K562 (cell line): ENCODE results near the gene CEBPA. TPM values are rescaled to one million over a fixed set of nuclear protein-coding genes. Genes with fewer than 3 reads are reported as not detected.
A peak's percentile ranks its signal among the peaks of the same experiment; 100 is the strongest.

ENCODE experiments used
- ATAC-seq: fragments of 200-7000 bp; cut with Tn5 transposase; 3 replicates; pipeline ENCODE4 v1.9.1; 2020; ENCODE audit warnings: moderate library complexity
- BruUV-seq: library from RNA; stranded (reverse); fragments of 400-500 nt; replicated peaks from 2 replicates; lab custom pipeline; 2021; lab: Mats Ljungman, UMichigan
- CTCF ChIA-PET: fragments of 300-600 bp; formaldehyde crosslinking; extraction: SDS; loops from one replicate; lab custom pipeline; 2021; ENCODE audit warnings: low intra/inter-chr PET ratio; lab: Yijun Ruan, JAX
- POLR2A ChIA-PET: fragments of 300-600, 350-650 bp; sonication (Branson Sonifier 250); formaldehyde crosslinking; extraction: SDS; loops from one replicate; lab custom pipeline; 2021; ENCODE audit warnings: antibody characterized with exemption, inconsistent platforms; lab: Yijun Ruan, JAX
- DNase-seq, 4 experiments: peaks; one replicate each; pipeline versions ENCODE4 v3.0.0 to v3.0.0-alpha.2; 2011 to 2018; ENCODE audit warnings: low spot score in 3 of 4, mixed read lengths in 3 of 4; ENCODE audit errors: extremely low read depth in 1 of 4
- FAIRE-seq: peaks from 2 replicates; lab custom pipeline; 2011; peaks lifted over from hg19 to GRCh38; lab: Jason Lieb, UNC
- H2AFZ ChIP-seq: 2 replicates; pipeline ENCODE4 v1.6.0; 2011; ENCODE audit warnings: low read depth, low read length, control low read depth, inconsistent platforms
- H3K27ac ChIP-seq: fragments of 200-600 bp; 3 replicates; pipeline ENCODE4 v1.8.0; 2011; ENCODE audit warnings: low read depth, mild to moderate bottlenecking, control low read depth, inconsistent platforms, low read length, moderate library complexity, mixed read lengths; ENCODE audit errors: extremely low read depth
- H3K27me3 ChIP-seq, 2 experiments: fragments of 300-600 bp in 1 of 2; 2 replicates in 1 of 2; 3 replicates in 1 of 2; pipeline versions ENCODE4 v1.6.0 to v1.8.0; 2011; ENCODE audit warnings: inconsistent platforms in 2 of 2, low read length in 2 of 2, mild to moderate bottlenecking in 1 of 2, mixed read lengths in 1 of 2, moderate library complexity in 1 of 2; ENCODE audit not compliant: control insufficient read depth in 2 of 2, insufficient read depth in 2 of 2
- H3K36me3 ChIP-seq: fragments of 300-600 bp; 3 replicates; pipeline ENCODE4 v1.8.0; 2011; ENCODE audit warnings: mild to moderate bottlenecking, low read length, inconsistent platforms; ENCODE audit not compliant: control insufficient read depth, insufficient read depth
- H3K4me1 ChIP-seq, 2 experiments: fragments of 200-600 bp in 1 of 2; replicated peaks in 1 of 2; 2 replicates in 1 of 2; 3 replicates in 1 of 2; pipeline versions ENCODE4 v1.5.1 to v1.8.0; 2011; ENCODE audit warnings: inconsistent platforms in 2 of 2, low read length in 2 of 2, mild to moderate bottlenecking in 1 of 2, mixed read lengths in 1 of 2, moderate library complexity in 1 of 2; ENCODE audit not compliant: control insufficient read depth in 2 of 2, insufficient read depth in 2 of 2
- H3K4me2 ChIP-seq: 2 replicates; pipeline ENCODE4 v1.6.1; 2011; ENCODE audit warnings: low read length, control low read depth, inconsistent platforms, mixed read lengths; ENCODE audit not compliant: insufficient read depth
- H3K4me3 ChIP-seq: fragments of 200-600 bp; sonication (generic), shearing (Covaris generic); 2 replicates; pipeline ENCODE4 v1.5.1; 2016; ENCODE audit warnings: control low read depth, inconsistent platforms
- H3K79me2 ChIP-seq: fragments of 200-600 bp; 3 replicates; pipeline ENCODE4 v1.8.0; 2011; ENCODE audit warnings: low read length, inconsistent platforms; ENCODE audit not compliant: control insufficient read depth, insufficient read depth
- H3K9ac ChIP-seq, 2 experiments: 2 replicates each; pipeline versions ENCODE4 v1.6.0 to v1.6.1; 2011; ENCODE audit warnings: low read depth in 2 of 2, low read length in 2 of 2, control low read depth in 1 of 2, inconsistent platforms in 1 of 2, mild to moderate bottlenecking in 1 of 2, mixed read lengths in 1 of 2; ENCODE audit not compliant: insufficient read depth in 1 of 2
- H3K9me1 ChIP-seq: one replicate; pipeline ENCODE4 v1.6.0; 2011; ENCODE audit warnings: inconsistent platforms, mild to moderate bottlenecking, low read length, moderate library complexity; ENCODE audit not compliant: control insufficient read depth, insufficient read depth
- H3K9me3 ChIP-seq: replicated peaks from 2 replicates; pipeline ENCODE4 v1.5.1; 2011; ENCODE audit warnings: low read depth, low read length, inconsistent platforms; ENCODE audit not compliant: control insufficient read depth, insufficient read depth
- H4K20me1 ChIP-seq: replicated peaks from 2 replicates; pipeline ENCODE4 v1.6.1; 2011; ENCODE audit warnings: low read length, inconsistent platforms, mixed read lengths; ENCODE audit not compliant: control insufficient read depth, insufficient read depth
- ERF ChIP-seq: fragments of 450-650 bp; formaldehyde crosslinking; IDR thresholded peaks from 2 replicates; pipeline ENCODE4 v1.4.0; 2020; ENCODE audit warnings: mild to moderate bottlenecking, mixed read lengths
- MTA1 ChIP-seq: fragments of 450-650 bp; IDR thresholded peaks from 2 replicates; pipeline ENCODE4 v1.6.1; 2017; ENCODE audit warnings: borderline replicate concordance
- NCOA2 ChIP-seq, 2 experiments: fragments of 450-650 bp; IDR thresholded peaks; 2 replicates each; pipeline ENCODE4 v1.6.1; 2018; ENCODE audit warnings: mild to moderate bottlenecking in 2 of 2, moderate library complexity in 1 of 2; ENCODE audit not compliant: partially characterized antibody in 2 of 2
- SMARCC2 ChIP-seq: fragments of 450-650 bp; IDR thresholded peaks from 2 replicates; pipeline ENCODE4 v1.6.1; 2017; ENCODE audit warnings: antibody characterized with exemption, moderate library complexity, mild to moderate bottlenecking, low read depth
- SPI1 ChIP-seq: IDR thresholded peaks from 2 replicates; pipeline ENCODE4 v1.6.1; 2011; ENCODE audit warnings: low read depth, low read length, control low read depth, borderline replicate concordance
- ZNF24 ChIP-seq: fragments of 450-650 bp; IDR thresholded peaks from 2 replicates; pipeline ENCODE4 v1.6.1; 2016
- WGBS: fragments of 100-300 bp; shearing (Covaris generic); methylation state at CpG from one replicate; pipeline ENCODE4 v1.1.6; 2016; ENCODE audit warnings: low coverage, mixed read lengths; ENCODE audit not compliant: insufficient coverage; ENCODE audit errors: missing lambda C conversion rate; 5-methylcytosine and 5-hydroxymethylcytosine counted together
- in situ Hi-C: fragments of 300-500 bp; cut with MboI; formaldehyde crosslinking; loops from 4 replicates; pipeline ENCODE4 v1.15.0; 2018; ENCODE audit warnings: inconsistent platforms, mixed read lengths
- intact Hi-C: fragments of 100-400 bp; cut with micrococcal nuclease; formaldehyde crosslinking; loops from 2 replicates; pipeline ENCODE4 v1.14.2; 2022
- polyA plus RNA-seq, 8 experiments: library from polyadenylated mRNA; depleted of rRNA in 4 of 8; stranded (reverse) in 5 of 8; unstranded in 3 of 8; fragments of >200 nt; fragmentation: Nextera tagmentation in 2 of 8; fragmentation: Illumina TruSeq in 1 of 8; extraction: Ambion mirVana in 2 of 8; extraction: Trizol in 1 of 8; gene quantifications; 2 replicates each; pipeline versions ENCODE4 v1.2.1 to v1.2.3, GENCODE V29; 2011 to 2014; ENCODE audit warnings: inconsistent platforms in 1 of 8, missing spikeins in 1 of 8
- total RNA-seq, 7 experiments: library from RNA; depleted of rRNA in 6 of 7; stranded (reverse); fragments of >200 nt in 6 of 7; fragmentation: Illumina TruSeq in 2 of 7; extraction: Trizol in 2 of 7; gene quantifications; 2 replicates each; pipeline versions ENCODE4 v1.2.1 to v1.2.3, GENCODE V29; 2011 to 2021; ENCODE audit warnings: low replicate concordance in 1 of 7
- TF ChIP-seq, protein P1 (sequence below): fragments of 450-650 bp; IDR thresholded peaks from 2 replicates; pipeline ENCODE4 v1.6.1; 2016; ENCODE audit warnings: low read depth, mild to moderate bottlenecking, moderate library complexity
- TF ChIP-seq, protein P2 (sequence below), 2 experiments: fragments of 250-450 bp in 1 of 2; fragments of 450-650 bp in 1 of 2; sonication (Bioruptor Pico) in 1 of 2; IDR thresholded peaks; 2 replicates each; pipeline versions ENCODE4 v1.6.1 to v1.8.0; 2016 to 2021; ENCODE audit warnings: mild to moderate bottlenecking in 2 of 2, moderate library complexity in 2 of 2, missing compliant biosample characterization in 1 of 2, missing genetic modification characterization in 1 of 2
- TF ChIP-seq, protein P3 (sequence below): fragments of 250-450 bp; sonication (Bioruptor Pico); IDR thresholded peaks from 2 replicates; pipeline ENCODE4 v1.8.0; 2022; ENCODE audit warnings: inconsistent platforms
- TF ChIP-seq, protein P4 (sequence below): fragments of 200-800 bp; sonication (Bioruptor generic); IDR thresholded peaks from 2 replicates; pipeline ENCODE4 v1.6.1; 2017; ENCODE audit warnings: missing genetic modification characterization, missing compliant biosample characterization

Gene CEBPA
- total and polyA plus RNA-seq, 9 of the 15 experiments (the other 6 are each of a cell fraction or from before 2014, with no cell fraction given): 0.03 to 0.59 (median 0.15) TPM; not detected in 2

DNA sequence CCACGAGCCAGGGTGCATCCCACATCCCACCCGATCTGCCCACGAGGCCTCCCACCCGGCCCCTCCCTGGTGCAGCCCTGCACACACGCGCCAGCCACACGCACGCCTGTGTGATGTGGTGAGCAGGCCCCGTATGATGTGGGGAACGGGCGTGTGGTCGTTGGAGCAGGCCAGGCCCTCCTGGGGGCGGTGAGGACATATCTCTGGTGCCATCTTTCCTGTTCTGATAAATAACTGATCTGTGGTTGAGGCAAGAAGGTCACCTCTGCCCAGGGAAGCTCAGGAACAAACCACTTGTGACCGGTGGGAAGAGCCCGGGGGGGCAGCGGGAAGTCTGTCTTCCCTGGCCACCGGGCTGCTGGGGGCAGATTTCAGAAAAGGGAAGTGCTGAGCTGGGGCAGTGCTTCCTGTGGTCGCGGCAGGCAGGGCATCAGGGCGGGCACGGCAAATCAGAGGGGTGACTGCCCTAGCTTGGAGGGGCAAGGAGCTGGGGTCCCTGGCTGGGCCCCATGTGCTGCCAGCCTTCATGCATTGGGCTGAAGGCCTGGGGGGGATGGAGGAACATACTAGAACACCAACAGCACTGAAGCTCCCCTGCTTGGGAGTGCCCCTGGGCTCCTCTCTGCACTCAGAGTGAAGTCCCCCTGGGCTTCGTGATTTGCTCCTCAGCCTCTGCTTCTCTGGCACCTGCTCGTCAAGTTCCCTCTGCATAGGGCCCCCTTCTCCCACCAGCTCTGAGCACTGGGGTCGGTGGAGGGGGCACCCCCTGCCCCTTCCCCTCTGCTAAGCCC lies 41.5 kb downstream of the CEBPA start:
- Histone ChIP-seq H3K27me3 (peaks cover 0 to 41% of the 10 kb centered on the region in 2 experiments; a peak in 2 of 5 replicates), H3K9me3 (no peaks in the 10 kb centered on the region), H2AFZ (no peak overlapping the region), H3K4me1 (peaks cover 5 to 28% of the 10 kb centered on the region in 2 experiments; a peak in 4 of 5 replicates), H3K27ac (no peak overlapping the region), H3K4me3 (no peak overlapping the region), H3K79me2 (no peaks in the 10 kb centered on the region), H3K9me1 (no peaks in the 10 kb centered on the region), H3K4me2 (no peak overlapping the region), H4K20me1 (no peaks in the 10 kb centered on the region), H3K9ac (no peak overlapping the region), H3K36me3 (no peaks in the 10 kb centered on the region)
- DNase-seq (no peak), FAIRE-seq (no peak), ATAC-seq (no peak)
- in situ Hi-C loops (no loop called here), intact Hi-C loops (no loop called here)
- ChIA-PET POLR2A (interaction anchor here (0.5 to 1.4 kb wide), 4 partner anchors 9 to 231 kb away, joined by 3 to 6 read pairs (median 3); partner anchors contain the start of gene CEBPG), CTCF (no interaction called here)
- no TSS peak for BruUV-seq
- TF ChIP-seq, protein P1, sequence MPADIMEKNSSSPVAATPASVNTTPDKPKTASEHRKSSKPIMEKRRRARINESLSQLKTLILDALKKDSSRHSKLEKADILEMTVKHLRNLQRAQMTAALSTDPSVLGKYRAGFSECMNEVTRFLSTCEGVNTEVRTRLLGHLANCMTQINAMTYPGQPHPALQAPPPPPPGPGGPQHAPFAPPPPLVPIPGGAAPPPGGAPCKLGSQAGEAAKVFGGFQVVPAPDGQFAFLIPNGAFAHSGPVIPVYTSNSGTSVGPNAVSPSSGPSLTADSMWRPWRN: peak; percentile 51; the same call in 1 of the 2 replicates
- TF ChIP-seq ERF (CRISPR knock-in tag) (no peak), MTA1 (no peak), SPI1 (peak; percentile 84), SMARCC2 (no peak), NCOA2 (IDR thresholded peaks at IDR 0.05; ENCODE audit: partially characterized antibody in 2 of 2) (no peak), ZNF24 (no peak)
- TF ChIP-seq, protein P2, sequence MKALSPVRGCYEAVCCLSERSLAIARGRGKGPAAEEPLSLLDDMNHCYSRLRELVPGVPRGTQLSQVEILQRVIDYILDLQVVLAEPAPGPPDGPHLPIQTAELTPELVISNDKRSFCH (CRISPR knock-in tag; IDR thresholded peaks at IDR 0.05): no peak
- TF ChIP-seq, protein P2 (tag; IDR thresholded peaks at IDR 0.05): no peak
- TF ChIP-seq, protein P3, sequence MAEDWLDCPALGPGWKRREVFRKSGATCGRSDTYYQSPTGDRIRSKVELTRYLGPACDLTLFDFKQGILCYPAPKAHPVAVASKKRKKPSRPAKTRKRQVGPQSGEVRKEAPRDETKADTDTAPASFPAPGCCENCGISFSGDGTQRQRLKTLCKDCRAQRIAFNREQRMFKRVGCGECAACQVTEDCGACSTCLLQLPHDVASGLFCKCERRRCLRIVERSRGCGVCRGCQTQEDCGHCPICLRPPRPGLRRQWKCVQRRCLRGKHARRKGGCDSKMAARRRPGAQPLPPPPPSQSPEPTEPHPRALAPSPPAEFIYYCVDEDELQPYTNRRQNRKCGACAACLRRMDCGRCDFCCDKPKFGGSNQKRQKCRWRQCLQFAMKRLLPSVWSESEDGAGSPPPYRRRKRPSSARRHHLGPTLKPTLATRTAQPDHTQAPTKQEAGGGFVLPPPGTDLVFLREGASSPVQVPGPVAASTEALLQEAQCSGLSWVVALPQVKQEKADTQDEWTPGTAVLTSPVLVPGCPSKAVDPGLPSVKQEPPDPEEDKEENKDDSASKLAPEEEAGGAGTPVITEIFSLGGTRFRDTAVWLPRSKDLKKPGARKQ: no peak
- TF ChIP-seq, protein P4, sequence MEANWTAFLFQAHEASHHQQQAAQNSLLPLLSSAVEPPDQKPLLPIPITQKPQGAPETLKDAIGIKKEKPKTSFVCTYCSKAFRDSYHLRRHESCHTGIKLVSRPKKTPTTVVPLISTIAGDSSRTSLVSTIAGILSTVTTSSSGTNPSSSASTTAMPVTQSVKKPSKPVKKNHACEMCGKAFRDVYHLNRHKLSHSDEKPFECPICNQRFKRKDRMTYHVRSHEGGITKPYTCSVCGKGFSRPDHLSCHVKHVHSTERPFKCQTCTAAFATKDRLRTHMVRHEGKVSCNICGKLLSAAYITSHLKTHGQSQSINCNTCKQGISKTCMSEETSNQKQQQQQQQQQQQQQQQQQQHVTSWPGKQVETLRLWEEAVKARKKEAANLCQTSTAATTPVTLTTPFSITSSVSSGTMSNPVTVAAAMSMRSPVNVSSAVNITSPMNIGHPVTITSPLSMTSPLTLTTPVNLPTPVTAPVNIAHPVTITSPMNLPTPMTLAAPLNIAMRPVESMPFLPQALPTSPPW (CRISPR knock-in tag): peak; percentile 16; the same call in 1 of the 2 replicates
- 4% methylated on average over 14 of the region's 24 CpGs for WGBS
